22Rv1 (cell line): Measurements from ENCODE around the gene ASAP2.

ENCODE experiments used
- CTCF ChIP-seq: fragments of 450-650 bp; IDR thresholded peaks from 2 replicates; pipeline ENCODE4 v1.5.1; 2017; ENCODE audit warnings: mild to moderate bottlenecking
- ZFX ChIP-seq: fragments of 450-650 bp; IDR thresholded peaks from 2 replicates; pipeline ENCODE4 v1.6.1; 2017; ENCODE audit warnings: antibody characterized with exemption, borderline replicate concordance

- TF ChIP-seq CTCF (no peak), ZFX (no peak)
These were observed 129.6 kb downstream of the ASAP2 start for GRCh38 chr2:9336241-9336575.
